CD1c-positive myeloid dendritic cell (primary cell): ENCODE measurements around the gene TTC31.
"Not testable (repeated sequence)": the region's sequence is repeated elsewhere in the genome, so short reads cannot be mapped to it uniquely, and the experiment has no call there.

Experiments used
- DNase-seq: peaks from one replicate; pipeline ENCODE4 v3.0.0-alpha.2; 2016; ENCODE audit errors: extremely low spot score

The TTC31 gene

GRCh38 chr2:74457129-74457548 is 25.7 kb upstream of the TTC31 start:
- no peak for DNase-seq

GRCh38 chr2:74457549-74458131 is 25.2 kb upstream of the TTC31 start:
- DNase-seq, result peak; percentile 60

- peak; percentile 100 for DNase-seq
These were observed 24.5 kb upstream of the TTC31 start, which contains the start of gene WBP1 for GRCh38 chr2:74458132-74458937. TSS of gene WBP1 (plus strand) at chr2:74458438. CDS start at chr2:74458603, 165 bp downstream.

GRCh38 chr2:74458938-74459363 is 23.9 kb upstream of the TTC31 start:
- DNase-seq, result no peak

GRCh38 chr2:74459503-74460118 is 23.3 kb upstream of the TTC31 start:
- DNase-seq, result not testable (repeated sequence)

- DNase-seq, result not testable (repeated sequence)
These were observed 22.7 kb upstream of the TTC31 start for GRCh38 chr2:74460187-74460586.

- no peak for DNase-seq
These were observed 21.5 kb upstream of the TTC31 start for GRCh38 chr2:74461187-74462053.

- no peak for DNase-seq
These were observed 20.7 kb upstream of the TTC31 start for GRCh38 chr2:74462054-74462785.

GRCh38 chr2:74462786-74463105 is 20.1 kb upstream of the TTC31 start:
- DNase-seq, result no peak

- no peak for DNase-seq
These were observed 18.5 kb upstream of the TTC31 start for GRCh38 chr2:74464406-74464805.

GRCh38 chr2:74470742-74471141 is 12.1 kb upstream of the TTC31 start:
- not testable (repeated sequence) for DNase-seq

GRCh38 chr2:74471332-74472065 is 11.4 kb upstream of the TTC31 start:
- DNase-seq, result no peak

- peak; percentile 96 for DNase-seq
These were observed 10.6 kb upstream of the TTC31 start, which contains the start of gene MRPL53 for GRCh38 chr2:74472086-74472944. TSS of gene MRPL53 (minus strand) at chr2:74472680. CDS start at chr2:74472660, 20 bp downstream.

GRCh38 chr2:74472945-74473258 is 10.0 kb upstream of the TTC31 start:
- DNase-seq, result no peak

- no peak for DNase-seq
These were observed 8.4 kb upstream of the TTC31 start for GRCh38 chr2:74474481-74474880.

GRCh38 chr2:74474899-74475298 is 8.0 kb upstream of the TTC31 start:
- no peak for DNase-seq

GRCh38 chr2:74481431-74481830 is 1.4 kb upstream of the TTC31 start:
- peak; percentile 72 for DNase-seq

- peak; percentile 66 for DNase-seq
These were observed 700 bp upstream of the TTC31 start for GRCh38 chr2:74481961-74482800.
